Activated CD8-positive, alpha-beta memory T cell treated with anti-CD3 and anti-CD28 coated beads, Interleukin-2, amount 10 ng/mL, durations not matched to agents 7 days and 5 days (primary cell): ENCODE measurements around the gene OR14I1. TPM values are rescaled to one million over a fixed set of nuclear protein-coding genes. Genes with fewer than 3 reads are reported as not detected.
"Not testable (repeated sequence)": the region's sequence is repeated elsewhere in the genome, so short reads cannot be mapped to it uniquely, and the experiment has no call there.

Experiments
- ATAC-seq: fragments of 150-1000 bp; cut with Tn5 transposase; one replicate; pipeline ENCODE4 v1.10.0; 2021; ENCODE audit warnings: moderate library complexity
- CTCF ChIA-PET: fragments of 350-600 bp; sonication (Branson Sonifier 250); formaldehyde crosslinking; loops from one replicate; lab custom pipeline; 2021; ENCODE audit warnings: antibody characterized with exemption; lab: Charles Lee
- DNase-seq: peaks from one replicate; pipeline ENCODE4 v3.0.0-alpha.2; 2020
- H3K27ac Mint-ChIP-seq: one replicate; pipeline ENCODE4 v1.8.0; 2021; ENCODE audit warnings: mild to moderate bottlenecking, mixed read lengths
- H3K27me3 Mint-ChIP-seq: one replicate; pipeline ENCODE4 v1.8.0; 2021; ENCODE audit warnings: mixed read lengths
- H3K36me3 Mint-ChIP-seq: one replicate; pipeline ENCODE4 v1.8.0; 2021; ENCODE audit warnings: mild to moderate bottlenecking, mixed read lengths
- H3K4me1 Mint-ChIP-seq: one replicate; pipeline ENCODE4 v1.8.0; 2021; ENCODE audit warnings: mixed read lengths
- H3K4me3 Mint-ChIP-seq: one replicate; pipeline ENCODE4 v1.8.0; 2021; ENCODE audit warnings: mild to moderate bottlenecking, moderate library complexity, mixed read lengths
- H3K9me3 Mint-ChIP-seq: one replicate; pipeline ENCODE4 v1.8.0; 2022; ENCODE audit warnings: low read depth, mixed read lengths
- total RNA-seq, 2 experiments: library from RNA; stranded (reverse); gene quantifications; one replicate each; pipeline ENCODE4 v1.2.3, GENCODE V29; 2021

The OR14I1 gene
- total RNA-seq, 2 experiments from 2014 or later = not detected

DNA sequence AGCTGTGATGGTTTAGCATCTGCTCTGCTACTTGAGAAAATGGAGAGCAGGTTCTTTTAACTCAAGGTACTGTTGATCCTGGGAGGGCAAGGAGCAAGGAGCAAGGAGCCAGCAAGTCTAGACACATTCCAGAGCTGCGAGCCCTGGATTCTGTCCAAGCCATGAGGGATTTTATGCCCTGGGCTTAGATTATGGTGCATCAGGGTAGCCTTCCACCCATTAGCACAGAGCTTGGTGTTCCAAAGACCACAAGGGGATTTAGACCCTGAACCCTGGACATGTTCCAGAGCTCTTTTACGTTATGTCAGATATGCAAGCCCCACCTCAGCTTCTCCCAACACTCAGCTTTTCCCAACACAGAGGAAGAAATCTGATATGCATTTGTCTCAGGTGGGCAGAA is 2.0 kb upstream of the OR14I1 start:
- Mint-ChIP-seq H3K4me3 (no peak overlapping the region), H3K4me1 (no peaks in the 10 kb centered on the region), H3K27ac (no peak overlapping the region), H3K9me3 (no peaks in the 10 kb centered on the region), H3K27me3 (peaks cover 8% of the 10 kb centered on the region), H3K36me3 (no peaks in the 10 kb centered on the region)
- DNase-seq (no peak), ATAC-seq (no peak)
- CTCF ChIA-PET = interaction anchor here (0.7 kb wide), 1 partner anchor 10 kb away, joined by 3 read pairs; no protein-coding TSS in a partner anchor

DNA sequence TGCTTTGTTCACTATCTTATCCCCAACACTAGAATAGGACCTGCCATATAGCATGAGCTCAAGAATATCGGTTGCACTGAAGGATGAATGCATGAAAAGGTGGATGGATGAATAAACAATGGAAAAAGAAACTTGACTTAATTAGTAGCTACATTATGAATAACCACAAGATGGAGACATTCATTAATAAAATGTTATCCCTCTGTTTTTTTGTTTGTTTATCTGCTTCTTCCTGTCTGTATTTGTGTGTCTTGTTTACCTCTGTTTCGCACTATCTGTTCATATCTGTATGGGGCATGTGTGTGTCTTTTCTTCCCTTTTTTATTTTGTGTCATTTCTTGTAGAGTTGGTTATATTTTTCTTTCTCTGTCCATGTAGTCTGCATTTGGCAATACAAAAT is 1.1 kb upstream of the OR14I1 start:
- no peak for ATAC-seq
- Mint-ChIP-seq H3K27me3 (peaks cover 8% of the 10 kb centered on the region), H3K36me3 (no peaks in the 10 kb centered on the region), H3K4me3 (no peak overlapping the region), H3K4me1 (no peaks in the 10 kb centered on the region), H3K27ac (no peak overlapping the region), H3K9me3 (no peaks in the 10 kb centered on the region)
- CTCF ChIA-PET = no interaction called here
- DNase-seq = no peak

DNA sequence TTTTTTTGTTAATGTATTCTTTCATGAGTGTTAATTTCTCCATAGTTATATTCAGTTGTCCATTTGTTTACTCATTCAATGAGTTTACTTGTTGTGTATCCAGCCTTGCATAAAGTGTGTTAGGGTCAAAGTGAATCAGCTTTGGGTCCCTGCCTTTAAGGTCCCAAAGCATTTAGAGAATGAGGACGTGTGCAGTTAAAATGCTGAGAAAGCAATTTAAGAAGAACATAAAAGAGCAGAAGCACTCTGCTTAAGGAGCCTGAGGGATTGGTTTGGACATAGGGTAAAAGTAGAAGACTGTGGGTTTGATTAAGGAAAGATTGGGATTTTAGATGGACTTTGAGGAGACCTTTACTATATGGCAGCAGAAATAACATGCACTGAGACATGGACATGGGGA is 3.5 kb downstream of the OR14I1 start:
- H3K9me3 Mint-ChIP-seq = no peaks in the 10 kb centered on the region
- DNase-seq (no peak), ATAC-seq (no peak)
- H3K4me3 Mint-ChIP-seq = no peak overlapping the region
- peaks cover 2% of the 10 kb centered on the region for H3K27me3 Mint-ChIP-seq
- CTCF ChIA-PET = interaction anchor here (1.9 kb wide), 1 partner anchor 11 kb away, joined by 4 read pairs; no protein-coding TSS in a partner anchor
- no peaks in the 10 kb centered on the region for H3K4me1 Mint-ChIP-seq
- no peak overlapping the region for H3K27ac Mint-ChIP-seq
- no peaks in the 10 kb centered on the region for H3K36me3 Mint-ChIP-seq

DNA sequence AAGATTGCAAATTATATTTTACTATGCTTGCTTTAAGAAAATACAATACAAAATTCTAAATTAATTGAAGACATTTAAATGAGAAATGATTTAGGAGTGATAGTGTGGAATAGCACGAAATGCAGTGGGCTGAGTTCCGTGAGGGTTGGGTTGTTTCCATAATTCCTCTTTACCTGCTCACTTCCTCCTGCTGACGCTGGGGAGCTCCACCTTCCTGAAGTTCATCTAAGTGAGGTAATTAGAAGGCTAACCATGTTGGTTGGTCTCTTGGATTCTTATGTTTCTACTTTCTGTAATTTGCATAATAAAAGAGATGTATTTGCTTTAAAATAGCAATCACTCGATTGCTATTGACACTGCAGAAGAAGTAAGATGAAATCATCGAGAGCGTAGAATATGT is 4.7 kb downstream of the OR14I1 start:
- no peaks in the 10 kb centered on the region for H3K9me3 Mint-ChIP-seq
- no peaks in the 10 kb centered on the region for H3K36me3 Mint-ChIP-seq
- peaks cover 2% of the 10 kb centered on the region for H3K27me3 Mint-ChIP-seq
- ATAC-seq (no peak), DNase-seq (no peak)
- H3K4me1 Mint-ChIP-seq = no peaks in the 10 kb centered on the region
- H3K27ac Mint-ChIP-seq = no peak overlapping the region
- CTCF ChIA-PET = interaction anchor here (1.8 to 1.9 kb wide), 2 partner anchors 12 to 107 kb away, joined by 4 to 6 read pairs; no protein-coding TSS in a partner anchor
- no peak overlapping the region for H3K4me3 Mint-ChIP-seq

DNA sequence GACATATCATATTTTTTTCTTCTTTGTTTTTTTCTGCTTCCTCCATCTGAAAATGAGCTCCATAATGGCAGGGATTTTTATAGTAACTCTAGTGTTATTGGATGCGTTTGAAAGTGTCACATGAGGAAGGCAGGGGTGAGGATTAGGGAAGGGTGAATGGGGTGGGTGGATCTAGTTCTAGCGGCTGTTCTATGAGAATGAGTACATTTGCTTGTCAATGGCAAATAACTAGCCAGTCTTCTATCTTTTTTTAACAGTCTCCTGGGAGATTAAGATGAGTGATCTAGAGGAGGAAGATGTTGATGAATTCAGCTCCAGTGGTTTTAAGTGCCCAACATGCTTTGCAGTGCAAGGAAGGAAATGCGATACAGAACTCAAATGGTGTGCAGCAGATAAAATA is 5.8 kb downstream of the OR14I1 start:
- H3K36me3 Mint-ChIP-seq = no peaks in the 10 kb centered on the region
- peaks cover 2% of the 10 kb centered on the region for H3K27me3 Mint-ChIP-seq
- H3K4me1 Mint-ChIP-seq = no peaks in the 10 kb centered on the region
- H3K4me3 Mint-ChIP-seq = no peak overlapping the region
- no peak overlapping the region for H3K27ac Mint-ChIP-seq
- DNase-seq (no peak), ATAC-seq (no peak)
- H3K9me3 Mint-ChIP-seq = peaks cover 5% of the 10 kb centered on the region
- CTCF ChIA-PET = interaction anchor here (1.8 kb wide), 1 partner anchor 109 kb away, joined by 6 read pairs; no protein-coding TSS in a partner anchor

DNA sequence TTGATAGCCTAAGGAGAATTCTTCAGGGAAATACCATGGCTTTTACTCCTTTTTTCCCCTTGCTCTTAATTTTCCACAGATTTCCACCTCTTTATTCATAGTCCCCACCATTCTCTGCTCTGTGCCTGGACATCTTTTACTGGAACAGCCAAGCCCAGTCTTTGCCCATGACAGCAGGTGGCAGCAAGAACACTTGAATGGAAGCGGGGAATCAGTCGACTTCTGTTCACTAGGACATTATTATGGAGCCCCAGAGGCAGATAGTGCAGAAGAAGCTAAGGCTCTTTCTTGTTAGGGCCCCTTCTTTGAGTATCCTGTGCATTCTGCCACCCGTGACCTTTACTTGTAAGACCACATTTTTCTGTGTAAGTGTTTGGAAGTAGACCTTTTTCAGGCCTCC is 6.3 kb downstream of the OR14I1 start:
- Mint-ChIP-seq H3K4me1 (no peaks in the 10 kb centered on the region), H3K27ac (no peak overlapping the region), H3K27me3 (peaks cover 2% of the 10 kb centered on the region), H3K4me3 (no peak overlapping the region), H3K9me3 (peaks cover 5% of the 10 kb centered on the region), H3K36me3 (no peaks in the 10 kb centered on the region)
- no peak for DNase-seq
- CTCF ChIA-PET = interaction anchor here (1.8 kb wide), 1 partner anchor 109 kb away, joined by 6 read pairs; no protein-coding TSS in a partner anchor
- ATAC-seq = no peak

DNA sequence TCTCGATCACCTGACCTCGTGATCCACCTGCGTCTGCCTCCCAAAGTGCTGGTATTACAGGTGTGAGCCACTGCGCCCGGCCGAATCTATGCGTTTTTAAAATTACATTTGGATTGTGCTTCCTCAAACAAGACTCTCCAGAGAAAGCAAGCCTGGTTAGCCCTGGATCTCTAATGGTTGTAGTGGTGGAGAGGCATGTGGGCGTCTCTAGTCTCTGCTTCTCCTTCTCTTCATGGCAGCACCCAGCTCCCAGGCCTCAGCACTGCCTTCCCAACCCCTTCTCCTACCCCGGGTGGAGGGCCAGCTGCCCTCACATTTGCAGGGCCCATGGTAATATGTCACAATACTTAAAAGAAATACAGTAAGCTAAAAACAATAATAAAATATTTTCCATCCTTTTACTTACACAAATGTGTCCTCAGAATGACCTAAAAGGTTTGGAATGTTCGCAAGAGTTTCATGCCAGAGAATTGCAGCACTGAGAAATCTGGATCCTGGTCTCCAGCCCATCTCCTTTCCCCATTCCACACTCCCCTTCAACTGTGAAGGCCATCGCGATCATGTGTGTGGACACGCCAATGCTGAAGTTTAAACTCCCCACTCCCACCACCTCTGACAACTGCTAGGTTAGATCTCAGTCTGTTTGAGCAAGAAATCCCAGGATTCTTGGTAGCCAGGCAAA is 7.0 kb downstream of the OR14I1 start:
- Mint-ChIP-seq H3K36me3 (no peaks in the 10 kb centered on the region), H3K27ac (no peak overlapping the region)

DNA sequence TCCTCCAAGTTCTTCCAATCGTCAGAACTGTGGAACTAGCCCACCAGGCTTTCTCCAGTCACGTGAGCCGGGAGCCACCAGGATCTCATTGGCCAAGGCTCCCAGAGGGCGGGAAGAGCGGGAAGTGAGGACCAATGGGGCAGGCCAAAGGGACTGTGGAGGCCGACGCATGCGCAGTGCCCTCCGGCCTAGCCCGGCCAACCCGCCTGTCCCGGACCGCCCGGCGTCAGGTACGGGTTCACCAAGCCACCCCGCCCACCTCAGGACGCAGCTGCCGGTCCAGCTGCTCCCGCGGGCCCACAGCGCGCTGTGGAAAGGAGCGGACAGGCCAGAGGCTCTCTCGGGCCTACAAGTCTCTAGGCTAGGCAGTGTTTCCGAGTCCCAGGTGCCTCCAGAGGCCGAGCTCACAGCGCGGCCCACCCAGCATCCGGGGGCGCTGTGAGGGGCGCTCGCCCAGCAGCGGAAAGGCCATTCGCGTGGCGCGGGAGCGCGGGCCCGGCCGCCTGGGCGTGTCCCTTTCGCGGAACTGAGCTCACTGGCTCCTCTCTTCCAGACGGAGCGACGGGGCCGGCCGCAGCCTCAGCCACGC is 10.9 kb downstream of the OR14I1 start:
- ATAC-seq (no peak), DNase-seq (no peak)
- Mint-ChIP-seq H3K9me3 (peaks cover 5% of the 10 kb centered on the region), H3K4me3 (no peak overlapping the region), H3K27ac (no peak overlapping the region), H3K27me3 (peaks cover 2% of the 10 kb centered on the region), H3K4me1 (peaks cover 1% of the 10 kb centered on the region), H3K36me3 (no peaks in the 10 kb centered on the region)
- CTCF ChIA-PET = no interaction called here

More for the DNA sequence above, 7.0 kb downstream of the OR14I1 start:
- DNase-seq (no peak), ATAC-seq (no peak)
- H3K4me3 Mint-ChIP-seq = no peak overlapping the region
- H3K9me3 Mint-ChIP-seq = peaks cover 5% of the 10 kb centered on the region
- CTCF ChIA-PET = interaction anchor here (1.1 kb wide), 1 partner anchor 111 kb away, joined by 3 read pairs; no protein-coding TSS in a partner anchor
- peaks cover 2% of the 10 kb centered on the region for H3K27me3 Mint-ChIP-seq
- no peaks in the 10 kb centered on the region for H3K4me1 Mint-ChIP-seq

DNA sequence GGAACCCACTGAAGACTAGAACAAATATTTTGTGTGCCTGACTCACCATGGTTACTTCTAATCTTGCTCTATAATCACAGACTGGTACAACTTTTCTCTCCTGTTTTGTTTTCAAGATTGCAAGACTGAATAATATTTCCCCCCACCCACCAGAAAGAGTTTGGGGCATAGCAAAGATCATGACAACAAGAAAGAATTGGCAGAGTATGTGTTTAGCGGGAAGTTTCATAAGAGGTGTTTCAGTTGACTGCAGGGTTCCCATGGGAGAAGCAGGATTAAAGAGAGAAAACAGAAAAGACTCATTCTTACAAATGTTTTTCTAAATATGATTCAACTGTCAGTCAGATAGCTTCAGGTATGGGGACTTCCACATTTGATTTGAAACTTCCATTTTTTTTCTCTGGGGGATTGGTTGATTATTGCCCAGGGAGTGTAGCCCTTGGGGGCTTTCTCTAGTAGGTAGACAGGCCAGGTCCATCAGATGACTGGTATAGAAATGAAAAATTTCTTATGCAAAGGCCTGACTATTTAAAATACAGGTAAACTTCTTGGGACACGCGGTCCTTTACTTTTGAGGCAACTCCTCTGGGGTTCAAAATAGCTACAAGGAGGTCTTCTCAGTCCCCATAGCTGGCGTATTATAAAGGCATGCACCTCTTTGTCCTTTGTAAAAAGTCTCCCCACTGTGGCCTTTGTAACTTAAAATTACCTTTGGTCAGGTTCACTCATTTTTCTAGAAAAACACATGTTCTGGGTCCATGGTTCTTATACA is 13.9 kb downstream of the OR14I1 start:
- ATAC-seq (no peak), DNase-seq (no peak)
- peaks cover 1% of the 10 kb centered on the region for H3K4me1 Mint-ChIP-seq
- peaks cover 5% of the 10 kb centered on the region for H3K9me3 Mint-ChIP-seq
- CTCF ChIA-PET = no interaction called here
- no peaks in the 10 kb centered on the region for H3K36me3 Mint-ChIP-seq
- no peak overlapping the region for H3K27ac Mint-ChIP-seq
- peaks cover 4% of the 10 kb centered on the region for H3K27me3 Mint-ChIP-seq
- H3K4me3 Mint-ChIP-seq = no peak overlapping the region

DNA sequence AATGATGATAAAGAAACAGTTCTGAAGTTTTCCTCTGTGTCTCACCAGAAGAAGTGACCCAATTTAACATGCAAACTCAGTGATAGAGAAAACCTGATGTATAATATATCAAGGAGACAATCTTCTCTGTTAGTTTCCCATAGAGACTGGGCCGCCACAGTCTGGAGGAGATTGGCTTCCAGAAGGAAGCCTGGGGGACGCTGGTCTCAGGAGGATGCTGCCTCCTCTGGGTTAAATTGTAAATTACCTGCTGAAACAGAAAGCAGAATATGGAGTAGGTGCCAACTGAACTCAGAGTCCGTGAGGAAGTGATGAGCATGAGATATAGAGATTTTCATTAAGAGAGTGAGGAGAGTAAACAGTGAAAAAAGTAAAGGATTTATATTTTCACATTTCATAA is 15.8 kb downstream of the OR14I1 start:
- Mint-ChIP-seq H3K27me3 (peaks cover 4% of the 10 kb centered on the region), H3K4me3 (no peak overlapping the region), H3K36me3 (no peaks in the 10 kb centered on the region), H3K27ac (no peak overlapping the region), H3K4me1 (peaks cover 1% of the 10 kb centered on the region), H3K9me3 (no peaks in the 10 kb centered on the region)
- ATAC-seq (peak; percentile 65), DNase-seq (no peak)
- CTCF ChIA-PET = interaction anchor here (1.4 kb wide), 1 partner anchor 282 kb away, joined by 6 read pairs; no protein-coding TSS in a partner anchor

DNA sequence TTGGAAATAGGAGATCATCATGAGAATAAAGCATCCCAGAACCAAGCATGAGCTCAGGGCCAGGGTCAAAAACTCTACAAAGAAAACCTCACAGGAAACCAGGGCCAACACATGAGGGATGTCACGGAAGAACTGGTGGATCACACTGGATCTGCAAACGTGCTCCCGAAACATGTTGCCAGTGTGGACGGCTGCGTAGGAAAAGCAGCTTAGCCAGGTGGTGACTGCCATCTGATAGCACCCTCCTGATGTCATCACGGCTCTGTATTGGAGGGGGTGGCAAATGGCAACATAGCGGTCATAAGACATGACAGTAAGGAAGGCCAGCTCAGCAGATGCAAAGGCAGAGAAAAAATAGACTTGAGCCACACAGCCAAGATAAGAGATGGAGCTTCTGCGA is 20.9 kb downstream of the OR14I1 start:
- no peak overlapping the region for H3K4me3 Mint-ChIP-seq
- CTCF ChIA-PET = no interaction called here
- H3K27ac Mint-ChIP-seq = no peak overlapping the region
- peaks cover 7% of the 10 kb centered on the region for H3K27me3 Mint-ChIP-seq
- H3K9me3 Mint-ChIP-seq = no peaks in the 10 kb centered on the region
- DNase-seq (no peak), ATAC-seq (no peak)
- no peaks in the 10 kb centered on the region for H3K36me3 Mint-ChIP-seq
- no peaks in the 10 kb centered on the region for H3K4me1 Mint-ChIP-seq

DNA sequence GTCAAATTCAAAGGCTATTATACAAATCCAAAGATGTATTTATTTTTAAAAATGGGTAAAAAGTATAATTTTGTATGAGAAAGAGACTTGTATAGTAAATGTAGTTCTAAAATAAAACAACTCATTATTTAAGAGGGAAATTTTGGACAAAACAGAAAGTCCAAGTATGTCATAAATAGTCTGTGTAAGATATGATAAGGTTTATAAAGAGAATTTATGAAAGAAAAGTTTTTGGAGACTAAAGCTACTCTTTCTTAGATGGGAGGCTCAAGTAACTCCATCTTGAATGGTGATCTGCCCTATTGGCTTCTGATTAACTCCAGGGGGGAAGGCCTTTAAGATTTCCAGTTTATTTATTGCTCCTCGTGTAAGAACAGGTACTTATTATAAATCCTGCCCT is 32.6 kb downstream of the OR14I1 start:
- H3K4me1 Mint-ChIP-seq = no peaks in the 10 kb centered on the region
- DNase-seq (no peak), ATAC-seq (no peak)
- CTCF ChIA-PET = no interaction called here
- H3K27ac Mint-ChIP-seq = no peak overlapping the region
- H3K36me3 Mint-ChIP-seq = no peaks in the 10 kb centered on the region
- H3K27me3 Mint-ChIP-seq = no peaks in the 10 kb centered on the region
- H3K9me3 Mint-ChIP-seq = peaks cover 5% of the 10 kb centered on the region
- H3K4me3 Mint-ChIP-seq = no peak overlapping the region

DNA sequence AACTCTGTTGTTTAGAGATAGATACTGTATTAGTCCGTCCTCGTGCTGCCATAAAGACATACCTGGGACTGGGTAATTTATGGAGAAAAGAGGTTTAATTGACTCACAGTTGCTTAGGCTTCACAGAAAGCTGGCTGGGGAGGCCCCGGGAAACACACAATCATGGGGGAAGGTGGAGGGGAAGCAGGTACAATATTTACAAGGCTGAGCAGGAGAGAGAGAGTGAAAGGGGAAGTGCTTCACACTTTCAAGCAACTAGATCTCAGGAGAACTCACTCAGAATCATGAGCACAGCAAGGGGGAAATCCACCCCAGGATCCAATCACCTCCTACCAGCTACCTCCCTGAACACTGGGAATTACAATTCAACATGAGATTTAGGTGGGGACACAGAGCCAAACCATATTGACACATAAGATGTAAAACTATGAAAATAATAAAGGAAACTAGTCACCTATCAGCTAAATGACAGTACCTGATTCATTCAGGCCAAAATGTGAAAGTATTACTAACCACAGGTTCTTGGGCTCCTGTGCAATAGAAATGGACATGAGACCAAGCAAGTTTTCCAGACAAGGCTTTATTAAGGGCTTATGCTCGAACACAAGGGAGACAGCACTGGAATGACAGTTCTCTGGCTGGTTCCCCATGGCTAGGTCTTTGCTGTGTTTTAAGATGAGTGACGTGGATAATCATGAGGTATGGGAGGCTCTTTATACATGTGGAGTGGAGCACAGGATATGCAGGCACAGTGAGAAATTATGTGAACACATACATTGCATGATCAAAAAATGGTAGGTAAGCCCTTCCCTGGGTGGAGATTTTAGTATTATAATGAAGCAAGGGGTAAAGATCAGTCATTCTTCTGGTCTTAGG is 38.9 kb downstream of the OR14I1 start:
- H3K36me3 Mint-ChIP-seq, H3K4me3 Mint-ChIP-seq, H3K4me1 Mint-ChIP-seq, CTCF ChIA-PET, DNase-seq, H3K27ac Mint-ChIP-seq, H3K27me3 Mint-ChIP-seq, ATAC-seq, H3K9me3 Mint-ChIP-seq: not testable (repeated sequence)
